WTC11 (cell line): ENCODE measurements around the gene KMT2A. TPM values are rescaled to one million over a fixed set of nuclear protein-coding genes. Genes with fewer than 3 reads are reported as not detected.

Experiments used
- ATAC-seq: fragments of 200-7000 bp; cut with Tn5 transposase; 2 replicates; pipeline ENCODE4 v1.10.0; 2021; ENCODE audit warnings: mild to moderate bottlenecking, moderate library complexity
- CTCF ChIA-PET: fragments of 300-600 bp; sonication (Branson Sonifier 250); formaldehyde crosslinking; loops from one replicate; lab custom pipeline; 2021; ENCODE audit warnings: antibody characterized with exemption; lab: Charles Lee
- POLR2A ChIA-PET: fragments of 350-600 bp; sonication (Branson Sonifier 250); formaldehyde crosslinking; loops from one replicate; lab custom pipeline; 2021; ENCODE audit warnings: antibody characterized with exemption; lab: Charles Lee
- DNase-seq: peaks from one replicate; pipeline ENCODE4 v3.0.0; 2021; ENCODE audit warnings: low spot score
- H3K27ac Mint-ChIP-seq: 2 replicates; pipeline ENCODE4 v1.8.0; 2021; ENCODE audit warnings: mixed read lengths
- H3K27me3 Mint-ChIP-seq: 2 replicates; pipeline ENCODE4 v1.8.0; 2021; ENCODE audit warnings: low read depth, mild to moderate bottlenecking, moderate library complexity, mixed read lengths
- H3K36me3 Mint-ChIP-seq: 2 replicates; pipeline ENCODE4 v1.8.0; 2021; ENCODE audit warnings: mixed read lengths
- H3K4me1 Mint-ChIP-seq: 2 replicates; pipeline ENCODE4 v1.8.0; 2022; ENCODE audit warnings: mixed read lengths
- H3K4me3 Mint-ChIP-seq: 2 replicates; pipeline ENCODE4 v1.8.0; 2021; ENCODE audit warnings: mild to moderate bottlenecking, moderate library complexity, mixed read lengths
- H3K9me3 Mint-ChIP-seq: 2 replicates; pipeline ENCODE4 v1.8.0; 2021; ENCODE audit warnings: mixed read lengths
- E2F4 ChIP-seq: sonication (generic); formaldehyde crosslinking; IDR thresholded peaks from 2 replicates; pipeline ENCODE4 v1.8.1; 2022; ENCODE audit warnings: low read depth, mild to moderate bottlenecking, moderate library complexity, missing genetic modification reagents, borderline replicate concordance
- ELF4 ChIP-seq: sonication (generic); formaldehyde crosslinking; IDR thresholded peaks from 2 replicates; pipeline ENCODE4 v1.8.1; 2022; ENCODE audit warnings: low read depth, mild to moderate bottlenecking, moderate library complexity, missing genetic modification reagents
- ERG ChIP-seq: fragments of 250-450 bp; sonication (Bioruptor Pico); IDR thresholded peaks from 2 replicates; pipeline ENCODE4 v1.8.0; 2021; ENCODE audit warnings: mild to moderate bottlenecking
- HMGA2 ChIP-seq: fragments of 250-450 bp; sonication (Bioruptor Pico); IDR thresholded peaks from 2 replicates; pipeline ENCODE4 v1.4.0; 2021; ENCODE audit warnings: mild to moderate bottlenecking, moderate library complexity
- JAZF1 ChIP-seq: fragments of 250-450 bp; sonication (Bioruptor Pico); IDR thresholded peaks from 2 replicates; pipeline ENCODE4 v1.9.0; 2021; ENCODE audit warnings: moderate library complexity, mild to moderate bottlenecking, inconsistent platforms
- KAT7 ChIP-seq: sonication (generic); formaldehyde crosslinking; IDR thresholded peaks from 2 replicates; pipeline ENCODE4 v1.8.1; 2023; ENCODE audit warnings: missing genetic modification reagents, mild to moderate bottlenecking, borderline replicate concordance
- MLX ChIP-seq: sonication (generic); formaldehyde crosslinking; IDR thresholded peaks from 2 replicates; pipeline ENCODE4 v1.8.1; 2023; ENCODE audit warnings: mild to moderate bottlenecking, missing genetic modification reagents, moderate library complexity
- PRRX2 ChIP-seq: fragments of 250-450 bp; sonication (Bioruptor Pico); IDR thresholded peaks from 2 replicates; pipeline ENCODE4 v1.8.0; 2021; ENCODE audit warnings: mild to moderate bottlenecking
- SOX15 ChIP-seq: fragments of 250-450 bp; sonication (Bioruptor Pico); IDR thresholded peaks from 2 replicates; pipeline ENCODE4 v1.9.0; 2021; ENCODE audit warnings: mild to moderate bottlenecking
- ZNF121 ChIP-seq: sonication (generic); formaldehyde crosslinking; IDR thresholded peaks from 2 replicates; pipeline ENCODE4 v1.8.0; 2023; ENCODE audit warnings: missing genetic modification reagents
- total RNA-seq: library from RNA; stranded (reverse); gene quantifications from 3 replicates; pipeline ENCODE4 v1.2.3, GENCODE V29; 2021

Gene KMT2A
- total RNA-seq, 1 experiment from 2014 or later, result 59.1 TPM

- Mint-ChIP-seq H3K27ac (peak overlapping the region; percentile 89), H3K4me1 (peaks cover 21% of the 10 kb centered on the region), H3K9me3 (no peaks in the 10 kb centered on the region), H3K27me3 (no peaks in the 10 kb centered on the region; the same call in 1 of the 2 replicates), H3K4me3 (peak overlapping the region; percentile 92), H3K36me3 (no peaks in the 10 kb centered on the region; the same call in 1 of the 2 replicates)
- DNase-seq, result no peak
- TF ChIP-seq JAZF1 (CRISPR knock-in tag) (no peak), MLX (no peak), ERG (CRISPR knock-in tag) (no peak), KAT7 (CRISPR knock-in tag) (no peak), PRRX2 (no peak), E2F4 (CRISPR knock-in tag) (no peak), SOX15 (CRISPR knock-in tag) (no peak)
- no peak for ATAC-seq
- ChIA-PET CTCF (no interaction called here), POLR2A (interaction anchor here (1.5 kb wide), 1 partner anchor 62 kb away, joined by 8 read pairs; no protein-coding TSS in a partner anchor)
Observed at GRCh38 chr11:118572981-118573550, 136.8 kb downstream of the KMT2A start.

- ATAC-seq (no peak), DNase-seq (no peak)
- Mint-ChIP-seq H3K4me1 (peaks cover 21% of the 10 kb centered on the region), H3K4me3 (peak overlapping the region; percentile 48), H3K27me3 (no peaks in the 10 kb centered on the region; the same call in 1 of the 2 replicates), H3K9me3 (no peaks in the 10 kb centered on the region), H3K27ac (no peak overlapping the region), H3K36me3 (no peaks in the 10 kb centered on the region; the same call in 1 of the 2 replicates)
- POLR2A ChIA-PET, result no interaction called here
- TF ChIP-seq HMGA2 (CRISPR knock-in tag) (no peak), ZNF121 (peak; percentile 88), ELF4 (CRISPR knock-in tag) (no peak)
- CTCF ChIA-PET, result no interaction called here
Observed at GRCh38 chr11:118574636-118575035, 138.3 kb downstream of the KMT2A start.

Other genes with a start within 250 kb of the KMT2A start
- gene JAML, start 211.5 kb upstream of the KMT2A start, total RNA-seq, result 0.24 to 0.37 TPM in 2 of 3 replicates, not detected in the other
- 1.6 to 2.1 TPM (median 2.0 TPM) in 3 replicates for gene MPZL3, start 184.1 kb upstream of the KMT2A start, total RNA-seq
- gene MPZL2, start 172.2 kb upstream of the KMT2A start, total RNA-seq, result 1.2 to 1.8 TPM (median 1.4 TPM) in 3 replicates
- gene CD3E, start 131.8 kb upstream of the KMT2A start, total RNA-seq, result 0.85 to 1.0 TPM (median 0.87 TPM) in 3 replicates
- gene CD3D, start 93.8 kb upstream of the KMT2A start, total RNA-seq, result 0.33 to 1.3 TPM (median 0.89 TPM) in 3 replicates
- 0.20 to 0.27 TPM (median 0.23 TPM) in 3 replicates for gene CD3G, start 92.1 kb upstream of the KMT2A start, total RNA-seq
- gene UBE4A, start 76.9 kb upstream of the KMT2A start, total RNA-seq, result 28.9 to 31.7 TPM (median 31.0 TPM) in 3 replicates
- gene ATP5MG, start 34.9 kb upstream of the KMT2A start, total RNA-seq, result 236 to 251 TPM (median 239 TPM) in 3 replicates
- gene TTC36, start 91.0 kb downstream of the KMT2A start, total RNA-seq, result 0.70 to 0.78 TPM (median 0.71 TPM) in 3 replicates
- 19.1 to 21.6 TPM (median 19.7 TPM) in 3 replicates for gene TMEM25, start 94.7 kb downstream of the KMT2A start, total RNA-seq
- gene IFT46, start 129.4 kb downstream of the KMT2A start, total RNA-seq, result 6.2 to 11.1 TPM (median 10.9 TPM) in 3 replicates
- gene ARCN1, start 135.9 kb downstream of the KMT2A start, total RNA-seq, result 134 to 154 TPM (median 141 TPM) in 3 replicates
- 70.4 to 83.1 TPM (median 71.5 TPM) in 3 replicates for gene PHLDB1, start 171.1 kb downstream of the KMT2A start, total RNA-seq
- 0.09 TPM in 1 of 3 replicates, not detected in the others for gene TREH, start 243.2 kb downstream of the KMT2A start, total RNA-seq